Activated effector memory CD4-positive, alpha-beta T cell treated with anti-CD3 and anti-CD28 coated beads, Interleukin-2, amount 50 U/mL, for 16 hours (primary cell): Measurements from ENCODE around the gene EMC9.
A peak's percentile ranks its signal among the peaks of the same experiment; 100 is the strongest.

Experiments used
- DNase-seq: peaks from one replicate; pipeline ENCODE4 v3.0.0-alpha.2; 2020

Gene EMC9

DNA sequence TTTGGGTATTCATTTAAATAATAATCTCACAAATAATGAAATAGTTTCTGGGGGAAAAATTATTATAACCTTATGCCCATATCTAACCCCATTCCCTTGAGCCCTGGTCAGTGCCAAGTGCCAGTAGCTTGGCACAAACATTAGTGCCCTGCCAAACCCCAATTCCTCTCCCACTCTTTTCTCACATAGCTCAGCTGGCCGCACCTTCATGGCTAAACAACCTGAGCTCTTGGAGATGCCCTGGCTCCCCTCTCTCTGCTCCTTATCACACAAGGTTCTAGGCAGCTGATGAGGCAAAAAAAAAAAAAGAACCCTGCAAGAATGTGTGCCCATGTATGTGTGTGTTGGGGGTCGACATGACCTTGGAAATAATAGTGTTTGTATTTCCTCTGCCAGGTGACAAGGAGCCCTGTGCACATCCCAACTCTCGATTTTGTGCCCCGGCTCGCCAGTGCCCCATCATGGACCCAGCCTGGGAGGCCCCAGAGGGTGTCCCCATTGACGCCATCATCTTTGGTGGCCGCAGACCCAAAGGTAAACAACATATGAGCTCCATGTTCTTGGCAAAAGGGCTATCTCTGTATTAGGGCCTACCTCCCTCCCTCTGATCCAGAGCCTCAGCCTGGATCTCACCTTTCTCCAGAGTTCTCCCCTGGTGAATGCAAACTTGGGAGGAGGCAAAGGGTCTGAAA lies 38.9 kb downstream of the EMC9 start:
- no peak for DNase-seq

- DNase-seq = no peak
Observed at GRCh38 chr14:24100982-24101494, 40.4 kb downstream of the EMC9 start.

DNA sequence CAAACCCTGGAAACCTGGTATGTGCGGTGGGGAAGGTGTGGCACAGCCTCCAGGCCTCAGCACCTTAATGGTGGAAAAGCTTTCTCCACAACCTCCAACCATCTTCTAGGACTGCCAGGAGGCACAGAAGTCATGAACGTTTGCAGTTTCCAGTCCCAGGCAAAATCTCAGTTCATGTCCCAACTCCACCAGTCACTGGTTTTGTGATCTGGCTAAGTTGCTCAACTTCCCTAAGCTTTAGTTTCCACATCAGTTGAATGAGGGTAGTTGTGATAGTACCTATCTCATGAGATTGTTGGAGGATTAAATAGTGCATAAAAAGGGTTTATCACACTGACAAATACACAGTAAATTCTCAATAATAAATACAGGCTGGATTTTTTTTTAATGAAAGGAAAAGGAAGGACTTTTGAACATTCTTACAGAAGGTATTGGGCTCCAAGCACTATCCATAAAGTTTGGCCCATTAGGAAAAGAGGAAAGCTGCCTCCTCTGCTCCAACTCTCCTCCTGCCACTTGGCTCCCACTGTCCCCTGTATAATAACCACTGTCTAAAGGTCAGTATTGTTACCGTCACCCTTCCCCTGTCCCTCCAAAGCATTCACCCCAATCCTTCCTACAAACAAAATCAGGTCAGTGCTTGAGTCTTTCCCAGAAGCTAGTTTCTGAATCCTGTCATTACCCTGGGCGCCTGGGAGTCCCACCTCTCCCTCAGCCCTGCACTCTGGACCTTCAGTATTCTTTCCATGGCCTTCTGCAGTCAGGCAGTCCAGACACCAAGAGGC lies 41.0 kb downstream of the EMC9 start:
- DNase-seq = no peak

GRCh38 chr14:24098927-24099813 lies 42.2 kb downstream of the EMC9 start:
- no peak for DNase-seq

DNA sequence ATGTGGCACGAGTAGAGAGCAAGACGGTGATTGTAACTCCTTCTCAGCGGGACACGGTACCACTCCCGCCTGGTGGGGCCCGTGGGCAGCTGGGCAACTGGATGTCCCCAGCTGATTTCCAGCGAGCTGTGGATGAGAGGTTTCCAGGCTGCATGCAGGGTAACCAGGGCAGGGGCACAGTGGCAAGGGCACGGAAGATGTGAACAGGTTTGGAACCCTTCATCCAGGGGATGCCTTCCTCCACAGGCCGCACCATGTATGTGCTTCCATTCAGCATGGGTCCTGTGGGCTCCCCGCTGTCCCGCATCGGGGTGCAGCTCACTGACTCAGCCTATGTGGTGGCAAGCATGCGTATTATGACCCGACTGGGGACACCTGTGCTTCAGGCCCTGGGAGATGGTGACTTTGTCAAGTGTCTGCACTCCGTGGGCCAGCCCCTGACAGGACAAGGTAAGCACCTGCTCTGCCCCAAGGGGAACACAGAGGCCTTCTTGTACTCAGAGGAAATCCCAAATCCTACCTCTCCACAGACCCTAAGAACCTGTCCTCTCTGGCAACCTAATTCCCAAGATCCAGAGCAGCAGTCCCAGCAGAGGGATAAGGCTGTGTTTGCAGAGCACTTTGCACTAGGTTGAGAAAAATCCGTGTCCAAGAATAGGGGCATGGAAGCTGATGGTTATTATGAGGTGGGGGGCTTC lies 43.0 kb downstream of the EMC9 start:
- no peak for DNase-seq

- DNase-seq = no peak
Observed at GRCh38 chr14:24096545-24097181, 44.7 kb downstream of the EMC9 start.

- DNase-seq = peak; percentile 87
Observed at GRCh38 chr14:24095271-24096068, 45.9 kb downstream of the EMC9 start.

- DNase-seq = no peak
Observed at GRCh38 chr14:24094841-24095270, 46.5 kb downstream of the EMC9 start.

- peak; percentile 95 for DNase-seq
Observed at GRCh38 chr14:24093901-24094840, 47.2 kb downstream of the EMC9 start, which contains the start of gene PCK2. Gene PCK2 (plus strand): TSS chr14:24094311. CDS start chr14:24094406, 95 bp downstream.

DNA sequence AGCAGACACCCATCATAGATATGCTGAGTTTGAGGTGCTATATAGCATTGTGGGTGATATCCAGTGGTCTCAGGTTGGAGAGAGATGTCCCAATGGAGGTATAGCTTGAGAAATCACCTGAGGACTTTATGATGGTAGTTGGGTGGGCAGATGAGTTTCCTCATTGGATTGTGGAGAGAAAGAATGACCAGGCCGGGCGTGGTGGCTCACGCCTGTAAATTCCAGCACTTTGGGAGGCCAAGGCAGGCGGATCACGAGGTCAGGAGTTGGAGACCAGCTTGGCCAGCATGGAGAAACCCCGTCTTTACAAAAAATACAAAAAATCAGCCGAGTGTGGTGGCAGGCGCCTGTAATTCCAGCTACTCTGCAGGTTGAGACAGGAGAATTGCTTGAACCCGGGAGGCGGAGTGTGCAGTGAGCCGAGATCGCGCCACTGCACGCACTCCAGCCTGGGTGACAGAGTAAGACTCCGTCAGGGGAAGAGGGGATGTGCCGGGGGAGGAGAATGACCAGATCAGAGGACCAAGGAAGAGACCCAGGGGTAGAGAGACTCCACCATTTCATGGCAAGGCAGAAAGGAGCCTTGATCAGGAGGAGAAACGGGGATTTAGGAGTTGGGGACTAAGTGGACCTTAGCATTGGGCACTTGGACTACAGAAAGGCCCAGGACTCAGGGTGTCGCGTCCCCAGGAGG lies 48.0 kb downstream of the EMC9 start:
- DNase-seq = no peak

DNA sequence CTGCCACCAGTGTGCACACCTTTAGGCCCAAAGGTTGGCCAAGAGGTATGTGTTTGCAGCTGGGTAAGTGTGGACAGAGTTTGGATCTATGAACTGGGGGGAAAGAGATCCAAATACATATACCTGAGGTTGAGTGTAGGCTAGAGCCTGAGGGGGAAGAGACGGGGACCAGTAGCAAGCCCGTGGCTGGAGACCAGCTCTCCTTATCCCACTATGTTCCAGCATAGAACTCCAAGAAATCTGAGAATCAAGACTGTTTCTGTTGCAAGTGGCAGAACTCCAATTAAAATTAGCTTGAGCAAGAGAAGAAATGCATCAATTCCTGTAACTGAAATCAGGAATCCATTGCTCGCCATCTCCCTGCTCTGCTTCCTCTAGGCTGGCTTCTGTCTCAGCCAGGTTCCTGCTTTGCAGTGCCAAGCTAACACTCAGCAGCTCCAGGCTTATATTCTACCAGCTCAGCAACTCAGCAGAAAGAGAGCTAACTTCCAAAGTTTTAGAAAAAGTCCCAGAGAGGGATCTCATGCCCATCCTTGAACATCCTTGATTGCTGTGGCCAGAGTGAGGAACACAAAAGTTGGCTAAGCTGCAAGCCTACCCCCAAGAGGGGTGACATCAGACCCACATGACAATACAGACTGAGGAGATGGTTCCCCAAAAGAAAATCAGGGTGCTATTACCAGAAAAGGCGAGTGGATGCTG lies 48.7 kb downstream of the EMC9 start:
- DNase-seq = no peak

DNA sequence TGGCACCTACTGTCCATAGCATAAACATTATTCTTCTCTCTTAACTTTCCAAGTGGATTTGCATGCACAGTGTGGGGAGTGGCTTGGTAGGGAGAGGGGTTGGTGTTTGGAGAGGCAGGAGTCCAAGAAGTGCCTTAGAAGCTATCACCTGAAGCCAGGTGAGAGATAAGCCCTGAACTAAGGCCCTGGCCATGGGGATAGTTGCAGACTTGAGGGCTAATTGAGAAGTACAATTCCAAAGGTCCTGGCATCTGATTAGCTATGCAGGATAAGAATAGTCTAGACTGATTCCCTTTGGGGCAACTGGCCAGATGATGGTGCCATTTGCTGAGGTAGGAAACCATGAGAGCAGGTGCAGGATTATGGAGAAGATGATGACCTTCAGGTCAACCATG lies 49.3 kb downstream of the EMC9 start:
- no peak for DNase-seq

GRCh38 chr14:24089890-24090289 lies 51.5 kb downstream of the EMC9 start:
- no peak for DNase-seq
